GM19035 (cell line): ENCODE results near the gene MAGI1.
"Not testable (repeated sequence)": the region's sequence is repeated elsewhere in the genome, so short reads cannot be mapped to it uniquely, and the experiment has no call there.

Source experiments
- ATAC-seq: cut with Tn5 transposase; IDR thresholded peaks from one replicate; pipeline ENCODE4 v1.9.1; 2021; ENCODE audit not compliant: unreplicated experiment

The MAGI1 gene

DNA sequence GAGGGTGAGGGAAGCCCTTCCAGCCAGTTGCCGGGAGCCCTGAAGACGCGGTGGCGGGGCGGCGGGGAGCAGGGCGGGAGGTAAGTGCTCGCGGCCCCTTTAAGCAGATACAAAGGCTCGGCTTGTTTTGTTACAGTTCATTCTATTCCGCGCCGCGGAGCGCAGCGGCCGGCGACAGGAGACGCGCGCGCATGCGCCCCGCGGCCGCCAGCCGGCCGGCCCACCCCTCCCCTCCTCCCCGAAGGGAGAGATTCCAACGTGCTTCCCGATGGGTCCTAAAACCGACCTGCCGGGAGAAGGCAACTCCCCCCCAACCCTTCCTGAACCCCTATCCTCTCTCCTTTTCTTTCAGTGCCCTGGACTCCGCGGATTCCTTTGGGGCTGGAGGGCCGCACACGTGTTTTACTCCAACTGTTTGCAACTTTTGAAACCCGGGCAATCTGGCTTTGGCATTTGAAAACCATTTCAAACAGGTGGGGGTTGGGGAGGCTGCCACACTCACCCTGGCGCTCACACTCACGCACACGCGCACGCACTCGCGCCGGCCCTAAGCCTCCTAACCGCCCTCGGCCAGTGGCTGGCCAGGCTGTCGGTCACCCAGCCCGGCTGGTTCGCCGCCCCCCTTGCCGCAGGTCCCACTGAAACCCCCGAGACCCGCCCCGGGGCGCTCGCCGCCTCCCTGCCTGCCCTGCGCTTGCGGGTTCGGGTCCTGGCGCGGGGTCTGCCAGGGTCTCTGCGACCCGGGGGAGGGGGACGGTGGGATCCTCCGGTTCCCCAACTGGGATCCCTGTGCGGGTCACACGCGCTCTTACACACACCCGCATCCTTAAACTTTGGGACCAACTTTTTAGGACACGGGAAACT is at the start of gene MAGI1:
MAGI1 (minus strand) TSS at position 193 of the 864 bp plus-strand sequence. CDS start 610 bp downstream, outside the sequence.
- peak; percentile 86 for ATAC-seq

DNA sequence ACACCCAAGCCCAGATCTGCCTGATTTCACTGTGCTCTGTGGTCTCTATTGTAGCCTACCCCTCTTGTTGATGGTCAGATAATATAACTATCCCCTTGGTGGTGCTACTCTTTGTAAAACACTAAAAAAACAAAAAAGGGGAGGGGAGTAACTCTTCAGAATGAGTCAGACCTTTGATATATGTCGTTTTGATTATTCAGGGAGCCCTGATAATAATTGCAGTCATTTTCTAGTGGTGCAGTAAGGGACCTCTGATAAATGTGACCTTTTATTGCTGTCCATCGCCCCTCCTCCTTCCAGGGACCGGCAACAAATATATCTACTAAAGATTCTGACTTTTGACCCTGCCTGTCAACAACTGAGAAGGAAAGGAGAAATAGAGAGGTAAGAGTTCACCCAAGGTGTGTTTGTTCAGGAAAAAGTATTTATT is 45.1 kb upstream of the MAGI1 start:
- no peak for ATAC-seq

DNA sequence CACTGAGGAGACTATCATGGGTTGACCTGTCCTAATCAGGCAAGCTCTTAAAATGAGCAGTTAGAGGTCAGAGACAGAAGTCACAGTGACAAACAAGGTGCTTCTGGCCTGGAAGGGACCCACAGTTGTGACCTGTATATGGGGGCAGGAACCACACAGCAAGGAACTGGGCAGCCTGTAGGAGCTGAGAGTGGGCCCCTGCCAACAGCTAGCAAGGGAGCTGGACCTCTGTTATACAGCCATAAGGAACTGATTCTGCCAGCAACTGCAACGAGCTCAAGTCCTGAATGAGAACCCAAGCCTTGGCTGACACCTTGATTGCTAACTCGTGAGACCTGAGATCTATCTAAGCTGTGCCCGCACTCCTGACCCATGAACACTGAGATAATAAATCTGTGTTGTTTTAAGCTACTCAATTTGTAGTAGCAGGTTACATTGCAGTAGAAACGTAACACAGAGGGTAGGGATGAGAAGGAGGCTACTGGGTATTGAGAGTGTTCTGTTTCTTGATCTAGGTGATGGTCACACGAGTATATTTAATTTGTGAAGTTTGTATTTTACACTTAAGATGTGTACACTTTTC is 44.5 kb upstream of the MAGI1 start:
- no peak for ATAC-seq

DNA sequence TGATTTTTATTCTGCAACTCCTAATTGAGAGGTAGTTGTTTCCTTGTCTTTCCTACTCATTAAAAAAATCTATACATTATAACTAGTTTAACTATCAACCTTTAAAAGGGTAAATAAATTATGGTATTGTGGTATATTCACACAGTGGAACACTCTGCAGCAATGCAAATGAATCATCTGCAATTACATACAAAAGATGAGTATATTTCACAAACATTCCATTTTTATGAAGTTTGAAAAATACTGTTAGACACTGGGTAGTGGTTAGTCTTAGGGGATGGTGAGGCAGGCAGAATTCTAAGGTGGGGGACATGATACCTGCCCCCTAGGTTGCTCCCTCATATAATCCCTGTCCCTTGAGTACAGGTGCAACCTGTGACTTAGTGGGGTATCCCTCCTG is 44.0 kb upstream of the MAGI1 start:
- no peak for ATAC-seq

DNA sequence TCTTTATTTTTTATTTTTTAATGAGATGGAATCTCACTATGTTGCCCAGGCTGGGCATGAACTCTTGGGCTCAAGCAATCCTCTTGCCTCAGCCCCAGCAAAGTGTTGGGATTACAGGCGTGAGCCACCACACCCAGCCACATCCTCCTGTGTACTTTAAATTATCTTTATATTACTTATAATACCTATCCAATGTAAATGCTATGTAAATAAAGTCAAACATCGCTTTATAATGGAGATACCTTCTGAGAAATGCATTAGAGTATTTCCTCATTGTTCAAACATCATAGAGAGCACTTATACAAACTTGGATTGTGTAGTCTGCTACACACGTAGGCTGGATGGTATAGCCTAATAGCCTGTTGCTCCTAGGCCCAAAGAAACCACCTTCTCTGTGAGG is 41.4 kb upstream of the MAGI1 start:
- no peak for ATAC-seq

DNA sequence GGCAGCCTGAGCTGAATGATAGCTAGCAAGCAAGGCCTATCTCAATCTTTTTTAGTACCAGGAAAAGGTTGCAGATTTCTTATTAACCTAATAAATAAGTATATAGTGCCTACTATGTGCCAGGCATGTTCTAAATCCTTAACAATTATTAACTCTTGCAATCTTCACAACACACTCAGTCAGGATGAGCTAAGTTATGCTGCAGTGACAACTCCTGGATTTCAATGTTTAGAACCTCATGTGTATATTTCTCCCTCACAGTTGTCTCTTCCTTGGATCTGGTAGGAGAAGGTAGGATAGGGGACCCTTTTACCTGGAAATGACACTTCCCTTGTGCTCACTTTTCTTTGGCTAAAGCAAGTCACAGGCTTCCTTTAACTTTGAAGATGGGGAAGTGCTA is 39.3 kb upstream of the MAGI1 start:
- ATAC-seq = no peak

DNA sequence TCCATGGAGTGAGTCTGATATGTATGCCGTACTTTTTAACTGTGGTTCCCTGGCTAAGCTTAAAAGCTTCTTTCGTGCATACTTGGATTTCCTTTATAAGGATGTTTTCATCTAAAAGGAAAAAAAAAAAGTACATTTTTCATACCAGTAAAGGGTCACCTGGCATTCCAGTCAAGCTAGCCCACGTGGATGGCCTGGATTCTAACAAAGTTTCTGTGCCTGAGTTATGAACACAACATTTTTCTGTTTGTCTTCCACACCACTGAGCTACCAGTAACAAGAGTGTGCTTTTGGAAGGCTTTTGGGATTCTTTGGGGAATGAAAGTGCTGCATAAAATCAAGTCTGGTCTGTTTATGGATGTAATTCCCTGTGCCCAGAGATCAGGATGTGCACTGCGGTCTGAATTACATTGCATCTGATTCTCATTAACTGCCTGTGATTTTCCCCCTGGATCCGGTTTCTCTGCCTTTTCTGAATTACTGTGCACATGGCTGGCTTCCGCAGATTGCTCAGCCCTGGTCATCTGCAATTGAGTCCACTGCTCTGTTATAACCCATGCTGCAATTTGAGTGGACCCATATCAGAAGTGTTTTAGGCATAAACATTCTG is 38.2 kb upstream of the MAGI1 start:
- no peak for ATAC-seq

DNA sequence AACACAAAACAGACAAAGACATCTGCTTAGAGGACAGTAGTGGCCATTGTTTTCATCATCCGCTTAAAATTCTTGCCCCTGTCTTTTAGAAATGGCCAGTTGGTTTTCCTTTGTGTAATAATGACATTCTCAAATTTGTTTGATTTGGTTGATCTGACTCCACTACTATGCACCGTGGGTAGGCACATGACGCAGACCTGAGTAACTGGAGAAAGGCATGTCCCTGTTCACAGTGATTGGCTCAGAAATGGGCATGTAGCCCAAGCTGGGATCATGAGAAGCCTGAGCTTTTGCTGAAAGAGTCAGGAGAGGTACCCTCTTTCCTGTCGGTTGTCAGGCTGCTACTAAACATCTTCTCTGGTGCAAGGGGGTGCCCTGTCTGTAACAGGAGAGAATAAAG is 36.6 kb upstream of the MAGI1 start:
- ATAC-seq = no peak

DNA sequence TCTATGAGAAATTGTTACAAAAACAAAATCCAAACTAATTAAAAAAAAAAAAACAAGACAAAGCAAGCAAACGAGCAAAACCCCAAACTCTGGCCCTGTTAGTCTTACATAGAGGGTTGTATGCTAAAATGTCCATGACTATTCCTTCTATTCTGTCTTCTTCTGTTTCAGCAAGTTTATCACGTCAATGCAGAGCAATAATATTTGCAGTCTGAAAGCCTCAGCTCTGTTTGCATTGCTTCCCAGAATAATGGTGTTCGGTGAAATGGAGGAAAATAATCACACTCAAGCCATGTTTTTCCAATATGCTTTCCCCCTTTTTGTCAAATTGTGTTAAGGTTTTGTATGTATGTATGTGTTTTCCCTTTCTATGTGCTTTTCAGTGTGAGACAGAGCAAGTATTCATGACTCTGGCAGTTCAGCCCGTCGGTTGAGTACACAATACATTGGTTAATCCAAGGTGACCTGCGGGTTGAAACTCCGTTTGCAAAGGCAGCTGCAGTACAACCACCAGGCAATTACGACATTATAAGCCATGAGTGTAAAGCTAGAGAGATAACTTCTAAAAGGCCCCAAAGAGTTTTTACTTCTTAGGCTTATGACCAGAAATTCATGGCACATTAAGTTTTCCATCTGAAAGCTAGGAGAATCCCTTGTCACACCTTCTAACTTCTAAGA is 34.9 kb upstream of the MAGI1 start:
- no peak for ATAC-seq

DNA sequence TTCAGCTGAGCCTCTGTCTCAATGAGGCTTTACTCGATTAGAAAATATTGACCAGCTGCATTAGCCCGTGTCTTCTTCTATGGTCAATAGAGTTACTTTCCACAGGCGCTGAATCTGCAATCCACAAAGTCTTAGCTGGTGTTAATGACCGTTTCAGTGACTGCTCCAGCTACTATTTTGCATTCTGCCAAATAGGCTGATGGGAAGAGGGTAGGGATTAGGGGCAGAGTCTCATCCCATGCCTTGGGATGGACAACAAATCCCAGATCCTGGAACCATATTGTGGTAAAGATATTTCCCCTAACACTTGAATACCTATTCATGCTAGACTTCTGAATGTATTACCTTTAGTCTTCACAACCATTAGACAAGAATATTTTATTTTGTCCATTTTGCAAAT is 29.5 kb upstream of the MAGI1 start:
- no peak for ATAC-seq

DNA sequence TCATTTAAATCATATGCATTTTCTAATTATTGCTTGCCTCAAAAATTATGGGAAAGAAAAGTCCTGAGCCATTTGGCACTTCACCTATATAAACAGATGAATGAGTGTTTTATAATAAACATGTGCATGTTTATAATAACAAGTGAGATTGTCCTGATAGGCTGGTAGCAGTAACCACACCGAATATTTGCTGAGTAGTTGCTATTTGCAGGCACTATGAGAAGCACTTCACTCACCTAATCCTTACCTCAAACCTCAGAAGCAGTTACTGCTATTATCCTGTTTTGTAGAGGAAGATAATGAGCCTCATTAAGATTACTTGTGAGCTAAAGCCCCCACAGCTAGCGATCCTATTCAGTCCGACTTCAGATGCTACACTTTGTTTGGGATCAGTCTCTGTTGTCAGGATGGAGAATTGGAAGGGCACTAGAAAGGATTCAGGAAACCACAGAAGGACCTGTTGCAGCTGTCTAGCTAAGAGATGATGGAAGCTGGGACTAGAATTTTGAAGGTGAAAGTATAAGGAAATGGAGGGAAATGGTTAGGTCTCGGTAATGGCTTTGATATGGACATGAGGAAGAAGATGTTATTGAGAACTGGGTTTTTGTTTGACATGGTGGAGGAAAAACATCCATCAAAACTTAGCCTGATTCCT is 28.4 kb upstream of the MAGI1 start:
- no peak for ATAC-seq

DNA sequence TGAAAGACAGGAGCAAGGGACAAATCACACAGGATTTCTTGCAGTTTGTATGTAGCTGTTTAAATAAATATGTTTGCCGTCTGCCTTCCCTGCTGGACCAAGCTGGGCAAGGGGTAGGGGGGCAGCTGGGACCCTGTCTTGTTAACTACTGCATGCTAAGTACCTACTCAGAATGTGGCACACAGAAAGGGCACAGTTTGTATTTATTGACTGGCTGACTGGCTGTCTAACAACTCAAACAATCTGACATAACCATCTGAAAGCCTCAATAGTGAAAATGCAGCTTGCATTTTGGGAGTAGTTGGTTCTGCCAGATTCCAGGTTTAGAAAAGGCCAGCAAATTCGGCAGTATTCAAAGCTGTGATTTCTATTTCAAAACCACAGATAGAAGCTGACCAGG is 16.6 kb upstream of the MAGI1 start:
- ATAC-seq = no peak

DNA sequence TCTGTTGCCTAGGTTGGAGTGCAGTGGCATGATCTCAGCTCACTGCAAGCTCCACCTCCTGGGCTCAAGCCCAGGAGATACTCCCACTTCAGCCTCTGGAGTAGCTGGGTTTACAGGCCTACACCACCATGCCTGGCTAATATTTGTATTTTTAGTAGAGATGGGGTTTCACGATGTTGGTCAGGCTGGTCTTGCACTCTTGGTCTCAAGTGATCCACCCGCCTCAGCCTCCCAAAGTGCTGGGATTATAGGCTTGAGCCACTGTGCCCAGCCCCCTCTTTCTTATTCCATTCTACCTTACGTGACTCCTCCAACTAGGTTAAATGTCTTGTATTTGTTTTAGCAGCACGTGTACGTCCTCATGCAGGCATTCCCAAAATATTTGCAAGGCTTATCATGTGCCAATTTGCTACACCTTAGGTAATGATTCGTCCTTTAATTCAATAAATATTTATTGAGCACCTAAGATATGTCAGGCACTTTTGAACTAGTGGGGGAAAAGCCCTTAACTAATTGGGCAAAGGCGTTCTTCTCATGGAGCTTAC is 14.9 kb upstream of the MAGI1 start:
- ATAC-seq = no peak

DNA sequence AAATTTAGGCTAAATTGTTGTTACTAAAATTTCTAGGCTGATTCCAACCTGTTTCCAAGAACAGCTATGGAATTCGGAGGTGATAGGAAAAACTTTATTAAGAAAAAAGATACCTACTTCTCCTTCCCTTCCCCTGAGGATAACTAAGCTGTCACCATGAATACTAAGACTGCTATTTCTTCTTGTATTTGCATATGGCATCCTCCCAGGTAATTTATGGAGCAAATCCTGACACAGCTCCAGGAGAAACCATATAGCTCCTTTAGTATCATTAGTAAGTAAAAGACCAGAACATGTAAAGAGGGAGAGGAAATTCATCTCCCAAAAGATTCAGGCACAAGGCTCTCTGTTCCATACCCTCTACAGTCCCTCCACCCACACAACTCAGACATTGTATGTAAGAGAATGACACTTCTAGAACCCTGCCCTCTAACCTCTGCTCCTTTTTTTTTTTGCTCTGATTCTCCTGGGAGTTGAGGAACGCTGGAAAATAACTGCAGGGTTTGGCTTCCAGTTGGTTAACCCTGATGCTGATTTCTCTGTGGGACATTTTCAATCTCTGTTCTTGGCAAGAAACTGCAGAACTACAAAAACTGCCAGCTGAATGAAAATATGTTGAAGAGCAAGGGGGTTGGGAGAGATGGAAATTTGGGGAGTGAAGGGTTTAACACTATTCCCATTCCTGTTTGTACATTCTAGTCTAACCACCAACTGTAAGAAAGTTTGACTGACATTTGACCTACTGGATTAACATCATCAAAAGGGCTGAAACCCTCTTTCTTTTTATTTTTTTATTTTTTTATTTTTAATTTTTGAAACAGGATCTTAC is 14.2 kb upstream of the MAGI1 start:
- no peak for ATAC-seq

DNA sequence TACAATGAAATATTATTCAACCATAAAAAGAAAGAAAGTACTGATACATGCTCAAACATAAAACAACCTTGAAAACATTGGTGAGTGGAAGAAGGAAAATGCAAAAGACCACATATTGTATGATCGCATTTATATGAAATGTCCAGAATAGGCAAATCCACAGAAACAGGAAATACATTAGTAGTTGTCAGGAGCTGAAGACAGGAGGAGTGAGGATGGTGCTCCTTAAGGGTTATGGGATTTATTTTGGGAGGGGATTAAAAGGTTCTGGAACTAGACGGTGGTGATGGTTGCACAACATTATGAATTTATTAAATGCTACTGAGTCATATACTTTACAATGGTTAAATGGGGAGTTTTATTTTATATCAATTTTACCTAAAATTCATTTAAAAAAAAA is 12.1 kb upstream of the MAGI1 start:
- ATAC-seq = no peak

DNA sequence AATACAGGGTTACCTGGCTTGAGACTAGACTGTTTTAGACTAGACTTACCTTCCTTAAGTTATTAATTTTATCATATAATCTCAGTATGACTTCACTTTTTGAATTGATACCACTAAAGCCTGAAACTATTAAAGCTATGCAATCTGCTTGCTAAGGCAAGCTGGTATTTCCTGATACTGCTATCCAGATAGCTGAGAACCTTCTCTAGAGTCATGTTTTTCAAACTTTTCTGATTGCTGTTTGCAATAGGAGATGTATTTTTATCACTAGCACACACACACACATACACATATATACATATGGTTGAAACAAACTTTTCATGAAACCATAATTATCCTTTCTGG is 9.3 kb upstream of the MAGI1 start:
- ATAC-seq = no peak

DNA sequence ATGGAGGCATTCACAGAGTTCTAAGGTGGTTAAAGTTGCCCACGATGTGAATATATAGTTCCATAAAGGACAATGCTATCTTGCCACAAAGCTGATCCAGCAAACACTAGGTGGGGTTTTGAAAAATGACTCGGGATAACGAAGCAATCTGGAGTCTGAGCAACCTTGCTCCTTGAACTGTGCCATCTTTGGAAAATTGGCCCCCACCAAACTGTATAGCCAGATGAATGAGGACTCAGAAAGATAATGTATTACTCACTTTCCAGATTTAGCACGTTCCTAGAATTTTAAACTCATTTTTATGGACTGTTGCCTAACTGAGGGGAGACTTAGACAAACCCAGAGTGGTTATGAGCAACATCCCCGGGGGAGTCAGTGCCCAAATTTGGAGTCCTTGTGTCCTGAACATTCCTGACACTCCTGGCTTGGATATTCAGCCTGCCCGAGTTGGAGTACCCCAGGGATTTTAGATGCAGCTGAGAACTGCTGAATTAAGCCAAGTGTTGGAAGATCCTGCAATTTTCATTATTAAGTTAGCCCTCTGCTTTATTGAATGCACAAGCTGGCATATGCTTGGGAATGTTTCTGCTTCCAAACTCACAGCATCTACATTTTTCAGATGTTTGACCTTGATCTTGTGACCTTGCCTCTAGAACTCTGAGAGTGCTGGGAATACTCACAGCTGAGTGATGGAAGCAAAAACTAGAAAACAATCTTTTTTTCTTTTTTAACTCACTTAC is 8.8 kb upstream of the MAGI1 start:
- ATAC-seq = no peak

DNA sequence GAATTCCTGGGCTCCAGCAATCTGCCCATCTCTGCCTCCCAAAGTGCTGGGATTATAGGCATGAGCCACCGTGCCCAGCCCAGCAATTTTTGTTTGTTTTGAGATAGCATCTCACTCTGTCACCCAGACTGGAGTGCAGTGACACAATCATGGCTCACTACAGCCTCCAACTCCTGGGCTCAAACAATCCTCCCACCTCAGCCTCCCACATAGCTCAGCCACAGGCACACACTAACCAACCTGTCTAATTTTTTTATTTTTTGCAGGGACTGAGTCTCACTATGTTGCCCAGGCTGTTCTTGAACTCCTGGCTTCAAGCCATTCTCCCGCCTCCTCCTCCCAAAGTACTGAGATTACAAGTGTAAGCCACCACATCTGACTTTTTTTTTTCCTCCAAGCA is 7.6 kb upstream of the MAGI1 start:
- not testable (repeated sequence) for ATAC-seq

DNA sequence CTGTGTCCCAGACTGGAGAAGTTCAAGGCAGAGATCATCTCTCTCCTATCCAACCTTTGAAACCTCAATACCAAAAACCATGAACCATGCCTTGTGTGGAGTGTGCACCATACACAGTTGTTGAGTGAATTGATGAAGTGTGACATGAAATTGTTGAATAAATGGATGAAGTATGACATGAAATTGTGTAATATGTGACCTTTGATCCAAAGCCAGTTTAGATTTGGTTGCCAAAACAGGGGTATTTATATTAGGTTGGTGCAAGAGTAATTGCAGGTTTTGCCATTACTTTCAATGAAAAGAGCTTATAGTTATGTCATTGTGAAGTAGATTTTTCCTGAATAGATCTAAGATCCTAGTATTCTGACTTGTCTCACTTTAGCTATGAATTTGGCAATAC is 3.1 kb upstream of the MAGI1 start:
- ATAC-seq = no peak
